ENCODE results near the gene DAB1.

DAB1 gene

DNA sequence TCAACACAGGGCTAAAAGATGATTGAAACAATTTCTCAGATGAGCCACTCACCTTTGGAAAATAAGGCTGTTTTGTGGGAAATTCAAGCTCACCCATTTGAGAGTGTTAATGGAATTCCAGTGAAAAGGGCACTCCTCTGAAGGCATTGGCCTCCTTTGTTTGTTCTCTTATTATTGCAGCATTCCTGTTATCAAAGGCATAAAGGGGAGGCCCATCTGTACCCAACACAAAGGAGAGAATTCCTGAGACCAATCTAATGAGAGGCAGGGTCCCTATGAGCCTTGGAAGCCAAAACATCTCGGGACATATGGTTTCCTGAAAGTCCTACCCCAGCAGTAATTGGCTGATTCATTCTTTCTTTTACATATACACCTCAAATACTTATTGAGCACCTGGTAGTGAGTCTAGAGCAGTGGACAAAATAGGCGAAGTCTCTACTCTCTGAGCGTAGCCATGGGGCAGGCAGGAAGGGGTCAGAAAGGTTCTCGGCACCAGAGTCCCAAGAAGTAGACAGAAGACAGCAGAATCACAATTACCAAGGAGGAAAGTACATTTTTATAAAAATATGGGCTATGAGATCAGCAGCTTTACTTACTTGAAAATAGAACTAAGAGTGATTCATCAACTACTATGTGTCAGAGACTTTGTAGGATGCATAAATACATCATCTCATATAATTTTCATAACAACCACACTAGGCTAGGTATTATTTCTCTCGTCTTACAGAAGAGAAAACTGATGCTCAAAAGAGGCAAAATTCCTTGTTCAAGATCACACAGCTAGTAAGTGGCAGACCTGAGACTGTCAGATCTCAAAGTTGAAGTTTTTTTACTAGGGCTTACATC, 218.7 kb downstream of the DAB1 start:
- ChIA-PET POLR2A (no interaction called here), CTCF (no interaction called here)
- TF ChIP-seq PKNOX1 (IDR thresholded peaks at IDR 0.05), result no peak
- TF ChIP-seq FOXM1 (IDR thresholded peaks at IDR 0.05; ENCODE audit: borderline replicate concordance), result no peak
- TF ChIP-seq ARNT (IDR thresholded peaks at IDR 0.05), result no peak
- TF ChIP-seq FOXK2 (IDR thresholded peaks at IDR 0.05), result no peak
- no peak for TF ChIP-seq LEF1 (IDR thresholded peaks at IDR 0.05; ENCODE audit: borderline replicate concordance)
- DNase-seq (ENCODE audit: extremely low spot score), result no peak

DNA sequence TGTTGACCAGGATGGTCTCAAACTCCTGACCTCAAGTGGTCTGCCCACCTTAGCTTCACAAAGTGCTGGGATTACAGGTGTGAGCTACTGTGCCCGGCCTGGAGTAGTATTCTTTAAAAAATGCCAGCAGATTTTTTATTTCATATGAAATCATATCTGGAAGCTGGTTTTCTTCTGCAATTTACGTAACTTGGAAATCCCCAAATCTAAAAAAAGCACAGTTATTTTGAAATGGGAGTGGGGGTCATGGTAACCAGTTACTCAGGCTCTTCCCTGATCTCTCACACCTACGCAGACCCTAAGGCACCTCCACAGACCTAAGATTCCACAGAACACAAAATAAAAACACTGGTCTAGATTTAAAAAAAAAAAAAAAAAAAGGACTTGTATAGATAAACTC, 219.8 kb downstream of the DAB1 start:
- TF ChIP-seq ELF4 (IDR thresholded peaks at IDR 0.05), result no peak
- CTCF ChIA-PET, result no interaction called here
- POLR2A ChIA-PET, result no interaction called here
- no peak for DNase-seq (ENCODE audit: extremely low spot score)

GRCh38 chr1:57202241-57202640, 221.6 kb downstream of the DAB1 start:
- CTCF ChIA-PET, result no interaction called here
- no peak for DNase-seq (ENCODE audit: extremely low spot score)
- TF ChIP-seq BHLHE40 (IDR thresholded peaks at IDR 0.05; ENCODE audit: borderline replicate concordance) (no peak), CTBP1 (IDR thresholded peaks at IDR 0.05; ENCODE audit: borderline replicate concordance) (no peak), SP1 (IDR thresholded peaks at IDR 0.05) (no peak), ZNF384 (IDR thresholded peaks at IDR 0.05) (no peak), FOXM1 (IDR thresholded peaks at IDR 0.05; ENCODE audit: borderline replicate concordance) (no peak), SUZ12 (IDR thresholded peaks at IDR 0.05) (no peak), LEF1 (IDR thresholded peaks at IDR 0.05; ENCODE audit: borderline replicate concordance) (no peak), FOXK2 (IDR thresholded peaks at IDR 0.05) (no peak), ARNT (IDR thresholded peaks at IDR 0.05) (no peak), ELF4 (IDR thresholded peaks at IDR 0.05) (no peak)
- POLR2A ChIA-PET, result no interaction called here

GRCh38 chr1:57198912-57199311, 224.9 kb downstream of the DAB1 start:
- CTCF ChIA-PET, result no interaction called here
- DNase-seq (ENCODE audit: extremely low spot score), result no peak
- TF ChIP-seq PKNOX1 (IDR thresholded peaks at IDR 0.05) (no peak), SUZ12 (IDR thresholded peaks at IDR 0.05) (no peak), SP1 (IDR thresholded peaks at IDR 0.05) (no peak), ZNF384 (IDR thresholded peaks at IDR 0.05) (no peak), FOXK2 (IDR thresholded peaks at IDR 0.05) (no peak), NFRKB (IDR thresholded peaks at IDR 0.05) (no peak), LEF1 (IDR thresholded peaks at IDR 0.05; ENCODE audit: borderline replicate concordance) (no peak), BHLHE40 (IDR thresholded peaks at IDR 0.05; ENCODE audit: borderline replicate concordance) (no peak), CTBP1 (IDR thresholded peaks at IDR 0.05; ENCODE audit: borderline replicate concordance) (no peak), ARNT (IDR thresholded peaks at IDR 0.05) (no peak), FOXA1 (IDR thresholded peaks at IDR 0.05) (no peak), FOXM1 (IDR thresholded peaks at IDR 0.05; ENCODE audit: borderline replicate concordance) (no peak), HDGF (IDR thresholded peaks at IDR 0.05; ENCODE audit: borderline replicate concordance) (no peak), TARDBP (IDR thresholded peaks at IDR 0.05) (no peak), L3MBTL2 (conservative IDR thresholded peaks at IDR 0.05) (no peak)
- POLR2A ChIA-PET, result no interaction called here

DNA sequence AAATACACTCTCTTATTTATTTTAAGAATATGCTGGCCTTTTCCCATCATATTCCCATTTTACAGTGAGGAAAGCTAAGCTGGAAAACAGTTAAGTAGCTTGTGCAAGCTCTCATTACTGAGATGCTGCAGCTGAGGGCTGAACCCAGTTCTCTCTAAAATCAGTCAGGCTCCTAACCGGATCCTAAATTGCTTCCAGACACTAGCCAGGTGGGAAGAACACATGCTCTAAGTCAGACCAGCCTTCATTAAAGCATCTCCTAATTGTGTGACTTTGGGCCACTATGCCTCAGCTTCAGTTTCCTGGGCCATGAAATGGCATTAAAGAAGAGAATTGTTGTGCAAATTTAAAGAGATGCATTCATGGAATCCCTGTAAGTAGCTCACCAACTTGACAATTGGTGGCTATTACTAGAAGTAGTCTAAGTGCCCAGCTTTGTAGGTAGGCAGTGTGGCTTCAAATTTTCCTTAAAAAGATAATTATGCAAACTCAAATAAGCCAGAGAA, 228.4 kb downstream of the DAB1 start:
- no peak for DNase-seq (ENCODE audit: extremely low spot score)
- ChIA-PET POLR2A (no interaction called here), CTCF (no interaction called here)
- TF ChIP-seq ZNF384 (IDR thresholded peaks at IDR 0.05) (no peak), FOXK2 (IDR thresholded peaks at IDR 0.05) (no peak), L3MBTL2 (conservative IDR thresholded peaks at IDR 0.05) (no peak), SUZ12 (IDR thresholded peaks at IDR 0.05) (no peak), LEF1 (IDR thresholded peaks at IDR 0.05; ENCODE audit: borderline replicate concordance) (no peak), PKNOX1 (IDR thresholded peaks at IDR 0.05) (no peak), BHLHE40 (IDR thresholded peaks at IDR 0.05; ENCODE audit: borderline replicate concordance) (no peak), FOXA1 (IDR thresholded peaks at IDR 0.05) (no peak), ARNT (IDR thresholded peaks at IDR 0.05) (no peak), SP1 (IDR thresholded peaks at IDR 0.05) (no peak), CTBP1 (IDR thresholded peaks at IDR 0.05; ENCODE audit: borderline replicate concordance) (no peak), NFRKB (IDR thresholded peaks at IDR 0.05) (no peak), TARDBP (IDR thresholded peaks at IDR 0.05) (no peak), ELF4 (IDR thresholded peaks at IDR 0.05) (no peak)

DNA sequence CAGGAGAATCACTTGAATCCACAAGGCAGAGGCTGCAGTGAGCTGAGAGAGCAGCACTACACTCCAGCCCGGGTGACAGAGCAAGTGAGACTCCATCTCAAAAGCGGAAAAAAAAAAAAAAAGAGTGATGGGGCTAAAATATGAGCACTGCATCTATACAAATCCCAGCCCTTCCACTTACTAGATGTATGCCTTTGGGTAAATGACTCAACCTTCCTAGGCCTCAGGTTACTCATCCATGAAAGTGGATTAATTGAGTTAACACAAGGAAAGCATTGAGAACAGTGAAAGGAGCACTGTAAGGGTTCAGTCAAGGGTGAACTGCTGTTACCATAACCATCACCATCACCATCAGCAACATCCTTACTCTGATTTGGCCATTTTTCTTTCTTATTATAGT, 231.6 kb downstream of the DAB1 start:
- DNase-seq (ENCODE audit: extremely low spot score), result no peak
- POLR2A ChIA-PET, result no interaction called here
- CTCF ChIA-PET, result no interaction called here
- TF ChIP-seq SUZ12 (IDR thresholded peaks at IDR 0.05), result no peak
- no peak for TF ChIP-seq BHLHE40 (IDR thresholded peaks at IDR 0.05; ENCODE audit: borderline replicate concordance)
- no peak for TF ChIP-seq LEF1 (IDR thresholded peaks at IDR 0.05; ENCODE audit: borderline replicate concordance)
- TF ChIP-seq HDGF (IDR thresholded peaks at IDR 0.05; ENCODE audit: borderline replicate concordance), result no peak

DNA sequence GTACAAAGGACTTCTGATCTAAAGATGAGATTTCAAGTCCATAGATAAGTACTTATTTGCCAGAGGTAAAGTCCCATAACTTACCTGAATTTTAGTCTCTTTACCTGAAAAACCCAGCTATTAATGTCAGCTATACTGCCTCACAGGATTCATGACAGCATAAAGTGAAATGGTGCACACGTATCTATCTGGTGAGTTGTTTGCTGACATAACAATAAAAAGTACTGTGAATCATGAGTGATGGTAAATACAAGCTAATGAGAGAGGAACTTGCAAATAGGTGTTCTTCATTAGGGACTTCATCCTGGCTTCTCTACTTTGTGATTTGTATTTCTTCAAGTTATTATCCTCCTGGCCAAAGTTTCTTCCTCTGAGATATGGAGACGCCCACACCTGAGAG, 233.0 kb downstream of the DAB1 start:
- ChIA-PET POLR2A (no interaction called here), CTCF (no interaction called here)
- DNase-seq (ENCODE audit: extremely low spot score), result no peak
- TF ChIP-seq ARNT (IDR thresholded peaks at IDR 0.05), result no peak
